GM12878 (cell line): Measurements from ENCODE around the gene CUL4A. TPM values are rescaled to one million over a fixed set of nuclear protein-coding genes. Genes with fewer than 3 reads are reported as not detected.

ENCODE experiments used
- ATAC-seq: fragments of 200-7000 bp; cut with Tn5 transposase; 3 replicates; pipeline ENCODE4 v1.9.1; 2020; ENCODE audit warnings: mild to moderate bottlenecking, moderate library complexity
- BruUV-seq: library from RNA; stranded (reverse); fragments of 400-500 nt; replicated peaks from 2 replicates; lab custom pipeline; 2021; lab: Mats Ljungman, UMichigan
- CTCF ChIA-PET: fragments of 300-600 bp; sonication (Branson Sonifier 250); formaldehyde crosslinking; extraction: SDS; loops from one replicate; lab custom pipeline; 2021; ENCODE audit warnings: inconsistent platforms; lab: Yijun Ruan, JAX
- POLR2A ChIA-PET: fragments of 350-600 bp; formaldehyde crosslinking; extraction: SDS; loops from one replicate; lab custom pipeline; 2021; ENCODE audit warnings: inconsistent platforms; lab: Charles Lee
- RAD21 ChIA-PET: fragments of 300-600 bp; sonication (Branson Sonifier 250); formaldehyde crosslinking; loops from one replicate; lab custom pipeline; 2023; ENCODE audit warnings: antibody characterized with exemption; ENCODE audit not compliant: unreplicated experiment; lab: Charles Lee
- SMC1A ChIA-PET: fragments of 300-600 bp; sonication (Branson Sonifier 250); formaldehyde crosslinking; loops from one replicate; lab custom pipeline; 2023; ENCODE audit not compliant: unreplicated experiment, uncharacterized antibody; lab: Charles Lee
- DNase-seq: peaks from one replicate; pipeline ENCODE4 v3.0.0-alpha.2; 2011; ENCODE audit warnings: low read depth, low spot score
- FAIRE-seq: peaks from 3 replicates; lab custom pipeline; 2011; peaks lifted over from hg19 to GRCh38; lab: Jason Lieb, UNC
- H2AFZ ChIP-seq: 2 replicates; pipeline ENCODE4 v1.6.0; 2011; ENCODE audit warnings: low read depth, low read length, control low read depth; ENCODE audit not compliant: control insufficient read depth
- H3K27ac ChIP-seq: 2 replicates; pipeline ENCODE4 v1.5.1; 2011; ENCODE audit warnings: control low read depth; ENCODE audit not compliant: control insufficient read depth, insufficient read depth
- H3K27me3 ChIP-seq, 2 experiments: replicated peaks in 1 of 2; 2 replicates each; pipeline versions ENCODE4 v1.6.0 to v1.6.1; 2011; ENCODE audit warnings: low read length in 1 of 2; ENCODE audit not compliant: control insufficient read depth in 2 of 2, insufficient read depth in 2 of 2
- H3K36me3 ChIP-seq, 2 experiments: 2 replicates each; pipeline ENCODE4 v1.5.1; 2011; ENCODE audit warnings: low read length in 1 of 2; ENCODE audit not compliant: control insufficient read depth in 2 of 2, insufficient read depth in 2 of 2
- H3K4me1 ChIP-seq: 2 replicates; pipeline ENCODE4 v1.6.1; 2011; ENCODE audit warnings: mild to moderate bottlenecking, low read length, moderate library complexity, mixed read lengths; ENCODE audit not compliant: control insufficient read depth, insufficient read depth
- H3K4me2 ChIP-seq: 2 replicates; pipeline ENCODE4 v1.6.0; 2011; ENCODE audit warnings: control low read depth; ENCODE audit not compliant: control insufficient read depth, insufficient read depth
- H3K4me3 ChIP-seq: fragments of 200-600 bp; sonication (generic); 2 replicates; pipeline ENCODE4 v1.5.1; 2016
- H3K79me2 ChIP-seq: 2 replicates; pipeline ENCODE4 v1.6.0; 2011; ENCODE audit warnings: low read length; ENCODE audit not compliant: control insufficient read depth, insufficient read depth
- H3K9ac ChIP-seq: 2 replicates; pipeline ENCODE4 v1.8.0; 2011; ENCODE audit warnings: low read length, control low read depth, mixed read lengths; ENCODE audit not compliant: control insufficient read depth, insufficient read depth
- H3K9me3 ChIP-seq: replicated peaks from 3 replicates; pipeline ENCODE4 v1.5.1; 2011; ENCODE audit warnings: mild to moderate bottlenecking, low read length; ENCODE audit not compliant: control insufficient read depth, insufficient read depth
- H4K20me1 ChIP-seq: 2 replicates; pipeline ENCODE4 v1.6.0; 2011; ENCODE audit not compliant: control insufficient read depth, insufficient read depth
- BHLHE40 ChIP-seq, 2 experiments: fragments of 450-650 bp in 1 of 2; IDR thresholded peaks; 2 replicates each; pipeline ENCODE4 v1.6.1; 2011 to 2017; ENCODE audit warnings: low read depth in 2 of 2, borderline replicate concordance in 1 of 2, improper control_type of control experiment in 1 of 2, low read length in 1 of 2, mild to moderate bottlenecking in 1 of 2
- BRCA1 ChIP-seq: IDR thresholded peaks from 2 replicates; pipeline ENCODE4 v1.6.1; 2011; ENCODE audit warnings: low read depth, low read length, improper control_type of control experiment
- DPF2 ChIP-seq: fragments of 450-650 bp; IDR thresholded peaks from 2 replicates; pipeline ENCODE4 v1.6.1; 2017; ENCODE audit warnings: mild to moderate bottlenecking
- GABPA ChIP-seq: IDR thresholded peaks from 2 replicates; pipeline ENCODE4 v1.6.1; 2014; ENCODE audit warnings: antibody characterized with exemption, low read depth, mild to moderate bottlenecking, inconsistent platforms
- HDAC6 ChIP-seq: fragments of 200-600 bp; sonication (generic); IDR thresholded peaks from one replicate; pipeline ENCODE4 v1.8.0; 2017; ENCODE audit warnings: antibody characterized with exemption; ENCODE audit not compliant: unreplicated experiment
- JUND ChIP-seq: IDR thresholded peaks from 2 replicates; pipeline ENCODE4 v1.6.1; 2012; ENCODE audit warnings: low read depth, mild to moderate bottlenecking, low read length, improper control_type of control experiment, moderate library complexity
- NFYB ChIP-seq: IDR thresholded peaks from 2 replicates; pipeline ENCODE4 v1.6.1; 2011; ENCODE audit warnings: low read depth, mild to moderate bottlenecking, low read length, improper control_type of control experiment, moderate library complexity; ENCODE audit not compliant: insufficient read depth
- PML ChIP-seq: IDR thresholded peaks from 2 replicates; pipeline ENCODE4 v1.6.1; 2012; ENCODE audit warnings: low read length, inconsistent platforms
- RAD21 ChIP-seq: IDR thresholded peaks from 2 replicates; pipeline ENCODE4 v1.6.1; 2011; ENCODE audit warnings: mild to moderate bottlenecking, low read depth, low read length, moderate library complexity; ENCODE audit not compliant: insufficient read depth
- RAD51 ChIP-seq: fragments of 450-650 bp; IDR thresholded peaks from 2 replicates; pipeline ENCODE4 v1.6.1; 2016; ENCODE audit warnings: moderate library complexity, mild to moderate bottlenecking, inconsistent platforms
- SMAD1 ChIP-seq: fragments of 450-650 bp; IDR thresholded peaks from 2 replicates; pipeline ENCODE4 v1.6.1; 2018; ENCODE audit warnings: mild to moderate bottlenecking, low read depth; ENCODE audit not compliant: partially characterized antibody
- ZBTB4 ChIP-seq: fragments of 450-650 bp; formaldehyde crosslinking; IDR thresholded peaks from 2 replicates; pipeline ENCODE4 v1.4.0; 2022; ENCODE audit warnings: mild to moderate bottlenecking, moderate library complexity
- WGBS: methylation state at CpG from one replicate; pipeline ENCODE4 v1.1.6; 2016; ENCODE audit warnings: low lambda C conversion rate; ENCODE audit not compliant: insufficient replicate concordance, insufficient coverage; ENCODE audit errors: missing lambda C conversion rate; 5-methylcytosine and 5-hydroxymethylcytosine counted together
- in situ Hi-C: fragments of 300-500 bp; cut with MboI; formaldehyde crosslinking; loops from 9 replicates; pipeline ENCODE4 v1.14.3; 2018; ENCODE audit warnings: mixed read lengths
- intact Hi-C: fragments of 100-400 bp; cut with micrococcal nuclease; formaldehyde crosslinking; loops from one replicate; pipeline ENCODE4 v1.14.2; 2022; ENCODE audit not compliant: unreplicated experiment
- polyA plus RNA-seq, 11 experiments: library from polyadenylated mRNA; depleted of rRNA in 4 of 11; unstranded in 6 of 11; stranded (reverse) in 5 of 11; fragments of >200 nt; fragmentation: Nextera tagmentation in 4 of 11; fragmentation: Illumina TruSeq in 1 of 11; extraction: Ambion mirVana in 4 of 11; extraction: Trizol in 1 of 11; gene quantifications; 1 replicate in 1 of 11; 2 replicates in 10 of 11; pipeline versions ENCODE4 v1.2.1 to v1.2.3, GENCODE V29; 2011 to 2016; ENCODE audit warnings: inconsistent platforms in 2 of 11, missing spikeins in 2 of 11, low read depth in 1 of 11
- total RNA-seq, 4 experiments: library from RNA; depleted of rRNA in 3 of 4; stranded (reverse); fragments of >200 nt in 3 of 4; fragmentation: Illumina TruSeq in 1 of 4; extraction: Trizol in 1 of 4; gene quantifications; 2 replicates each; pipeline versions ENCODE4 v1.2.1 to v1.2.3, GENCODE V29; 2013 to 2021

CUL4A gene
- total and polyA plus RNA-seq, 10 of the 15 experiments (the other 5 are each of a cell fraction or from before 2014, with no cell fraction given), result 19.7 to 74.3 (median 55.6) TPM

DNA sequence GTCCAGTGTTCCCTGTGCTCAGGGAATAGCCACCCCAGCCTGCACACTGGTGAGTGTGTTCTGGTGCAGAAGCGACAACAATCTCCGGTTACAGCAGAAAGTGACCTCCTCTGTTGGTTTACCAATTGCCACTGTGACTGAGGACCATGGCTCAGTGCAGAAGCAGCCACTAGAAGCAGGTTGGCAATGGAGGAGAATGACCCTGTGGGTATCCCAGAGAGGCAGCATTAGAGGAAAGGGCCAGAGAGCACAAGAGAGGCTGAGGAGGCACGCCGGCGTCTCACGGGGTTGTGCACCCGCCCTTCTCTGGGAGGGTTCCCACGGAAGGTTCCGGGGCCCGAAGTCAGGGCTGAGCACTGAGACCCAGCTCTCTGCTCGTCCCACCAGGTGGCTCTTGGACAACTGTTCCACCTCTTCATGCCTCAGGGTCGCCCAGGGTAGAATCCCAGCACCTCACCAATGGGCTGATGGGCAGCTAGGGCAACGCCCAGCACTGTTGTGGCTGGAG lies 36.9 kb upstream of the CUL4A start:
- no peak overlapping the region for H3K4me3 ChIP-seq
- no peak overlapping the region for H3K27ac ChIP-seq
- 86% methylated on average over 9 of the region's 13 CpGs for WGBS
- ATAC-seq, result no peak
- no peak for FAIRE-seq
- ChIA-PET CTCF (no interaction called here), POLR2A (interaction anchor here (0.6 kb wide), 1 partner anchor 97 kb away, joined by 6 read pairs; no protein-coding TSS in a partner anchor), RAD21 (no interaction called here)
- H3K36me3 ChIP-seq, result peaks cover 7 to 20% of the 10 kb centered on the region in 2 experiments
- no peak for DNase-seq
- in situ Hi-C loops, result no loop called here
- H3K79me2 ChIP-seq, result no peaks in the 10 kb centered on the region
- no TSS peak for BruUV-seq
- no peaks in the 10 kb centered on the region; the same call in 2 of the 3 replicates for H3K9me3 ChIP-seq
- H3K27me3 ChIP-seq, result no peaks in the 10 kb centered on the region
- H4K20me1 ChIP-seq, result no peaks in the 10 kb centered on the region
- no peak for TF ChIP-seq NFYB
- TF ChIP-seq ZBTB4, result no peak
- TF ChIP-seq BRCA1, result no peak
- no peak for TF ChIP-seq HDAC6
- TF ChIP-seq SMAD1, result no peak
- TF ChIP-seq BHLHE40 (IDR thresholded peaks at IDR 0.05; ENCODE audit: borderline replicate concordance in 1 of 2, low read depth in 2 of 2, low read length in 1 of 2), result no peak
- TF ChIP-seq RAD51, result no peak
- TF ChIP-seq RAD21, result no peak
- no peak for TF ChIP-seq GABPA
- TF ChIP-seq JUND, result no peak
- TF ChIP-seq DPF2, result no peak
- no peak for TF ChIP-seq PML
- TF ChIP-seq, all 136 proteins: peak for 0
- H3K9ac ChIP-seq, result no peak overlapping the region
- H3K4me2 ChIP-seq, result no peak overlapping the region
- no peak overlapping the region for H2AFZ ChIP-seq
- intact Hi-C loops, result no loop called here
- no peaks in the 10 kb centered on the region for H3K4me1 ChIP-seq
- SMC1A ChIA-PET, result no interaction called here
